Stomach (tissue), 4 donors: ENCODE data around the gene BCAS1.

Source experiments
- CTCF ChIP-seq, 7 experiments: fragments of 450-650 bp in 4 of 7; fragments of 200-600 bp in 3 of 7; sonication (generic) in 3 of 7; IDR thresholded peaks; one replicate each; pipeline ENCODE4 v1.5.1; 2016 to 2019; ENCODE audit warnings: antibody characterized with exemption in 7 of 7, control low read depth in 2 of 7, mild to moderate bottlenecking in 1 of 7
- POLR2A ChIP-seq, 4 donors: fragments of 450-650 bp; IDR thresholded peaks; one replicate each; pipeline ENCODE4 v1.6.1; 2016; ENCODE audit warnings: antibody characterized with exemption in 4 of 4, control low read depth in 2 of 4, mild to moderate bottlenecking in 1 of 4, moderate library complexity in 1 of 4

- TF ChIP-seq POLR2A (IDR thresholded peaks at IDR 0.05), result no peak
- no peak for TF ChIP-seq CTCF (IDR thresholded peaks at IDR 0.05)
These were observed 16.2 kb upstream of the BCAS1 start for GRCh38 chr20:54086507-54087039.
